Measurements from ENCODE around the gene PDE4D. TPM values are rescaled to one million over a fixed set of nuclear protein-coding genes. Genes with fewer than 3 reads are reported as not detected.

Gene PDE4D
- total RNA-seq, 2 experiments from 2014 or later: 75.5 to 80.7 TPM

DNA sequence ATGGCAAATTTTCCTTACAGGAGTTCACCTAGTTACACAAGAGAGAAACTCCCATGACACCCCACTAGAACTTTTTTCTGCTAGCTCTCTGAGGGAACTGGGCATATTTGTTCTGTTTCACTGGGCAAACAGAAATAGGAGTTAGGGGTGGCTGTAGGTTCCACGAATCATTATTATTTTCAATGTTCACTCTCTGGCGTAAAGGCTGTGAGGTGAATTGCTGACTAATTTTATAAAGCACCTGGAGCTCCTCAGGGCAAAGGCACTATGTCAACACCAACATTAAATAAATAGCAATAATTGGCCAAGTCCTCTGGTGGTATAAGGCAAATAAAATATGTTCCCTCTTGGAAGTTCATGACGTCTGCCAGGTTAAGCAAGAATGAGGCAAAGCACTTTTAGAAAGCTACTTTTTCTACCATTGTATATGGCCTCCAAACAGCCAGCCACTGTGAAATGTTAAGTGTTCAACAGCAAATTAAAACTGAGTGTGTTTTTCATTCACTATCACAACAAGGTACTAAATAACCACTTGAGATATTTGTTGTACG is 344.6 kb downstream of the PDE4D start:
- DNase-seq (no peak), ATAC-seq (no peak)
- intact Hi-C loops (cut with micrococcal nuclease): no loop called here
- CTCF ChIA-PET: interaction anchor here (0.9 kb wide), 2 partner anchors 10 to 16 kb away, joined by 3 to 4 read pairs; no protein-coding TSS in a partner anchor
- POLR2A ChIA-PET: interaction anchor here (0.8 kb wide), 1 partner anchor 61 kb away, joined by 5 read pairs; no protein-coding TSS in a partner anchor
- no peaks in the 10 kb centered on the region for H3K27me3 Mint-ChIP-seq
- TF ChIP-seq, protein P1, sequence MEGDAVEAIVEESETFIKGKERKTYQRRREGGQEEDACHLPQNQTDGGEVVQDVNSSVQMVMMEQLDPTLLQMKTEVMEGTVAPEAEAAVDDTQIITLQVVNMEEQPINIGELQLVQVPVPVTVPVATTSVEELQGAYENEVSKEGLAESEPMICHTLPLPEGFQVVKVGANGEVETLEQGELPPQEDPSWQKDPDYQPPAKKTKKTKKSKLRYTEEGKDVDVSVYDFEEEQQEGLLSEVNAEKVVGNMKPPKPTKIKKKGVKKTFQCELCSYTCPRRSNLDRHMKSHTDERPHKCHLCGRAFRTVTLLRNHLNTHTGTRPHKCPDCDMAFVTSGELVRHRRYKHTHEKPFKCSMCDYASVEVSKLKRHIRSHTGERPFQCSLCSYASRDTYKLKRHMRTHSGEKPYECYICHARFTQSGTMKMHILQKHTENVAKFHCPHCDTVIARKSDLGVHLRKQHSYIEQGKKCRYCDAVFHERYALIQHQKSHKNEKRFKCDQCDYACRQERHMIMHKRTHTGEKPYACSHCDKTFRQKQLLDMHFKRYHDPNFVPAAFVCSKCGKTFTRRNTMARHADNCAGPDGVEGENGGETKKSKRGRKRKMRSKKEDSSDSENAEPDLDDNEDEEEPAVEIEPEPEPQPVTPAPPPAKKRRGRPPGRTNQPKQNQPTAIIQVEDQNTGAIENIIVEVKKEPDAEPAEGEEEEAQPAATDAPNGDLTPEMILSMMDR (IDR thresholded peaks at IDR 0.05): no peak
- no peak overlapping the region for H3K4me3 Mint-ChIP-seq
- H3K36me3 Mint-ChIP-seq (ENCODE audit: low read depth): no peaks in the 10 kb centered on the region
- no peak overlapping the region for H3K27ac Mint-ChIP-seq
- no peaks in the 10 kb centered on the region for H3K9me3 Mint-ChIP-seq
- H3K4me1 Mint-ChIP-seq (ENCODE audit: low read depth): no peaks in the 10 kb centered on the region

DNA sequence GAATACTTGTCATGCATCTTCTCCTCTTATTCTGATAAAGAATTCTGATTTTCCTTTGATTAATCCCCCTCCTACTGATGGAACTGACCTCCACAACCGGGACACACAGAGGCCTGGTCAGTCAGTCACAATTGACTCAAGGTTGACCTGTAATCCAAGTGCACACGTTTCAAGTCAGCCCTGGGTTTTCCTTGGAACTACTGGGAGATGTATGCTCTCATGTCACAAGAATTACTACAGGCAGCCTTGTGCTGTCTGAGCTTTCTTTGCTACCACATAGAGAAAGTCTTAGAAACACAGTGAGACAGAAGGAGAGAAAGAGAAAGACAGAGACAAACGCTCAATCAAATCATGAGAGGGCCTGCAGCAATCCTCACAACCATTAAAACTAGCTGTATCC is 345.8 kb downstream of the PDE4D start:
- Mint-ChIP-seq H3K4me1 (ENCODE audit: low read depth) (no peaks in the 10 kb centered on the region), H3K36me3 (ENCODE audit: low read depth) (no peaks in the 10 kb centered on the region), H3K27me3 (no peaks in the 10 kb centered on the region), H3K9me3 (no peaks in the 10 kb centered on the region), H3K27ac (no peak overlapping the region), H3K4me3 (no peak overlapping the region)
- no peak for ATAC-seq
- CTCF ChIA-PET: no interaction called here
- intact Hi-C loops (cut with micrococcal nuclease): no loop called here
- TF ChIP-seq, protein P1 (IDR thresholded peaks at IDR 0.05): no peak
- POLR2A ChIA-PET: interaction anchor here (0.8 kb wide), 1 partner anchor 62 kb away, joined by 5 read pairs; no protein-coding TSS in a partner anchor
- no peak for DNase-seq

DNA sequence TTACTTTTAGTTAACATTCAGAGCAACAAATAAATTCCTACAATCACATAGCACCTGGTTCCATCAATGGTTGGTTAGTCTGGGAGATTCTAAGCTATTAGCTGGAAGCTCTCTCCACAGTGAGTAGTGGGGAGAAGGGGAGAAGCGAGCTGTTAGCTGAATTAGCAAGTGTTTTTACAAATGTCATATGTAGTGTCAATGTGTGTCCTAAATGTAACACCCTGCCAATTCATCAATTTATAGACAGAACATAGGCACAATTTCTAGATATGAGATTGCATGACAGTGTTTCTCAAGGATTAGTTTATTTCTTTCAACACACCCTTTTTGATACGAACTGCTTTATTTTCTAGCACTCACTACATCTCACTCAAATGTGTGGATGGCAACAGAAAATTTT is 349.0 kb downstream of the PDE4D start:
- H3K27ac Mint-ChIP-seq: no peak overlapping the region
- H3K27me3 Mint-ChIP-seq: no peaks in the 10 kb centered on the region
- no peak overlapping the region for H3K4me3 Mint-ChIP-seq
- no peaks in the 10 kb centered on the region for H3K36me3 Mint-ChIP-seq (ENCODE audit: low read depth)
- CTCF ChIA-PET: interaction anchor here (1.0 kb wide), 1 partner anchor 37 kb away, joined by 3 read pairs; no protein-coding TSS in a partner anchor
- no peak for DNase-seq
- TF ChIP-seq, protein P1 (IDR thresholded peaks at IDR 0.05): no peak
- no peak for ATAC-seq
- H3K9me3 Mint-ChIP-seq: no peaks in the 10 kb centered on the region
- POLR2A ChIA-PET: no interaction called here
- intact Hi-C loops (cut with micrococcal nuclease): no loop called here
- no peaks in the 10 kb centered on the region for H3K4me1 Mint-ChIP-seq (ENCODE audit: low read depth)

DNA sequence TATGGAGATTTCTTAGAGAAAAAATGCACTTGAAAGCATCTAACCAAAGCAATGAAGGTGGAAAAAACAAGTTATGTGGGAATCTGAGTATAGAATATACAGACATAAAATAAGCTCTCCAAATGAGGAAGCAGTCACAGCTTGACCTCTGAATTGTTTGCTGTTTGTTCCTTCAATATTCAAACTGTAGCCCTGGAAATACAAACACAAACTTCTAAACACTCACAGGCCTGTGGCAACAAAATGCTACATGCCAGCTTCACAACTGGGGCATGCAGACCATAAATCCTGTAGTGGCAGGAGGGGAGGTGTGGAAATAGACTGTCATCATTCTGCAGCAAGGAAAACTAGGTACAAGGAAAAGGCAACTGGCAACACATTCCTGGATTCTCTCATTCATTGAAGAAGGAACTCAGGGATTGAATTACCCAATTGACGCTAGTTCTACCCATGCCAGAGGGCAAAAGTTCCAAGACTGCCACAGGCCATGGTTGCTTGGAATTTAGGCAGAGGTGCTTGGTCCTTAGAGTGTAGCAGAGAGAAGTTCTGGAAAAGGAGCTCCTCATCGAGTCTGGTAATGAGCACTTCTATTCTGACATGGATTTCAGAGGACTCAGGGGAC is 349.6 kb downstream of the PDE4D start:
- Mint-ChIP-seq H3K36me3 (ENCODE audit: low read depth) (no peaks in the 10 kb centered on the region), H3K4me3 (no peak overlapping the region), H3K27ac (no peak overlapping the region), H3K9me3 (no peaks in the 10 kb centered on the region), H3K4me1 (ENCODE audit: low read depth) (no peaks in the 10 kb centered on the region), H3K27me3 (no peaks in the 10 kb centered on the region)
- ChIA-PET POLR2A (no interaction called here), CTCF (interaction anchor here (1.0 kb wide), 1 partner anchor 38 kb away, joined by 3 read pairs; no protein-coding TSS in a partner anchor)
- DNase-seq (no peak), ATAC-seq (no peak)
- intact Hi-C loops (cut with micrococcal nuclease): no loop called here
- TF ChIP-seq, protein P1 (IDR thresholded peaks at IDR 0.05): no peak
